NCI-H2171 treated with DMSO at 0.1 percent for 48 hours (cell line): ENCODE results near the gene MTFR1L.

Source experiments
- DNase-seq: peaks from one replicate; lab custom pipeline; 2025; lab: John Stamatoyannopoulos, UW

MTFR1L gene

GRCh38 chr1:25807480-25808390 lies 12.0 kb upstream of the MTFR1L start:
- no peak for DNase-seq

- DNase-seq: no peak
These were observed 11.1 kb upstream of the MTFR1L start for GRCh38 chr1:25808481-25809244.

- DNase-seq: no peak
These were observed 10.3 kb upstream of the MTFR1L start for GRCh38 chr1:25809283-25809926.

GRCh38 chr1:25809929-25810328 lies 9.8 kb upstream of the MTFR1L start:
- no peak for DNase-seq

- DNase-seq: peak; percentile 68
These were observed 9.1 kb upstream of the MTFR1L start for GRCh38 chr1:25810341-25811299.

GRCh38 chr1:25811384-25812082 lies 8.2 kb upstream of the MTFR1L start:
- no peak for DNase-seq

- DNase-seq: no peak
These were observed 6.6 kb upstream of the MTFR1L start for GRCh38 chr1:25813071-25813733.

- DNase-seq: no peak
These were observed 5.9 kb upstream of the MTFR1L start for GRCh38 chr1:25813734-25814471.

GRCh38 chr1:25814549-25815087 lies 5.1 kb upstream of the MTFR1L start:
- no peak for DNase-seq

- no peak for DNase-seq
These were observed 4.3 kb upstream of the MTFR1L start for GRCh38 chr1:25815208-25816111.

GRCh38 chr1:25816112-25816718 lies 3.5 kb upstream of the MTFR1L start:
- DNase-seq: no peak

GRCh38 chr1:25817840-25818501 lies 1.8 kb upstream of the MTFR1L start:
- DNase-seq: no peak

GRCh38 chr1:25818569-25818968 lies 1.2 kb upstream of the MTFR1L start:
- no peak for DNase-seq

GRCh38 chr1:25820247-25821111 lies 725 bp downstream of the MTFR1L start:
- peak; percentile 48 for DNase-seq

- no peak for DNase-seq
These were observed 1.3 kb downstream of the MTFR1L start for GRCh38 chr1:25821112-25821476.

GRCh38 chr1:25821630-25822091 lies 1.9 kb downstream of the MTFR1L start:
- no peak for DNase-seq
